Measurements from ENCODE around the gene CRTAC1. TPM values are rescaled to one million over a fixed set of nuclear protein-coding genes. Genes with fewer than 3 reads are reported as not detected.

The CRTAC1 gene
- total RNA-seq, 1 donor from 2014 or later = 0.28 TPM

DNA sequence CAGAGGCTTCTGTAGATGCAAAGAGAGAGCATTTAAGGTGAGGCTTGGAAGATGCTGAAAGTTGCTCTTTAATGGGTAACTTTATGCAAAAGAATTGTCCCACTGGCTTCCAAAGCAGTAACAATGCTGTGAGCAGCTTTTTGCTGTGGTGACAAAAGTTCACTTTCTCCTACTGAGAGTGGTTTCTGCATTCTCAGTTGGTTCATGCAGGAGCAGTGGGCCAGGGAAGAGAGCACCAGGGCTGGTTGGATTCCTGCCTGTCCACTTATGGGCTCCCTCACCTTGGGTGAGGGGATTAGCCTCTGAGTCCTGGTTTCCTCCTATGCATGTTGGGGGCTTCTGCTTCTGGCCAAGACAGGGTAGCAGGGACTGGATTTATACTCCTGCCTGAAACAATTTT is 211.8 kb downstream of the CRTAC1 start:
- DNase-seq (ENCODE audit: low spot score) (no peak), ATAC-seq (no peak)

DNA sequence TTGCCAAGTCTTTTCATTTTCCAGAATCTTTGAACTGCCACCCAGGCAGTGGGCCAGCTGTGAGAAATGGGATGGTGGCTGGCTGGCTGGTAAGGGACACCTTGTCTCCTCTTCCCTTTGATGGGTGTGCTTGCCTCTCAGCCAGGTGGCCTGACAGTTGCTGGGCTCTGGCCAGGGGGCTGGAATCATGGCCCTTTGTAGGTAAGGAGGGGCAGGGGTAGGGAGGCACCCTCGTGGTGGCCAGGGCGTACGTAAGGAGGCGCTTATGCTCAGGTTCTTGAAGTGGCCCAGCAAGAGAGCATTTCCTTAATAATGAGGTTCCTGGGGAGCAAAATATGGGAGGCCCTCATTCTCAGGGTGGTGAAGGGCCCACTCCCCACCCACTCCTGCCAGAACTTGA is 213.8 kb downstream of the CRTAC1 start:
- DNase-seq (ENCODE audit: low spot score) (no peak), ATAC-seq (no peak)

Other genes starting within 250 kb of the CRTAC1 start
- 0.53 TPM for gene GOLGA7B, start 180.8 kb downstream of the CRTAC1 start, total RNA-seq
- 4.8 TPM for gene R3HCC1L, start 104.0 kb upstream of the CRTAC1 start, total RNA-seq
- 0.55 TPM for gene LOXL4, start 237.6 kb upstream of the CRTAC1 start, total RNA-seq

All from left lobe of liver (tissue), 2 donors.